NCI-H1930 (cell line): ENCODE data around the gene SLC26A8.
"Not testable (repeated sequence)": the region's sequence is repeated elsewhere in the genome, so short reads cannot be mapped to it uniquely, and the experiment has no call there.

Experiments used
- DNase-seq, 2 experiments: peaks; one replicate each; lab custom pipeline; 2025; lab: John Stamatoyannopoulos, UW

Gene SLC26A8

GRCh38 chr6:36050947-36051710 is 26.7 kb upstream of the SLC26A8 start:
- no peak for DNase-seq

GRCh38 chr6:36050305-36050704 is 25.9 kb upstream of the SLC26A8 start:
- DNase-seq = no peak

DNA sequence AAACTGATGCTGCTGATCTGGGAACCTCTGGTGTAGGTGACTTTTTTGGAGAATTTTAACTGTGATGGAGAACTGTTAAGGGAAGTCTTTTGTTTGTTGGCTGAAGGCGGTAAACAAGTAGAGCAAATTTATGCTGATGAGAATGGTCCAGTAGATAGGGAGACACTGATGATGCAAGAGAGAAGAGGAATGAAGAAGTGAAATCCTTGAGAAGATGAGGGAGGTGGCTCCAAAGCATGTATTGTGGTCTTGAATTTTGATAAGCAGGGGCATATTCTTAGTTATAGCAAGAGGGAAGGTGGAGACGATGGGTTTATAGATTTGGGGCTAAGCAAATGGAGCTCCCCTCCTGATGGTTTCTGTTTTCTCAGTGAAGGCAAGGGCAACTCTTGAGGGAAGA is 25.1 kb upstream of the SLC26A8 start:
- DNase-seq = no peak

DNA sequence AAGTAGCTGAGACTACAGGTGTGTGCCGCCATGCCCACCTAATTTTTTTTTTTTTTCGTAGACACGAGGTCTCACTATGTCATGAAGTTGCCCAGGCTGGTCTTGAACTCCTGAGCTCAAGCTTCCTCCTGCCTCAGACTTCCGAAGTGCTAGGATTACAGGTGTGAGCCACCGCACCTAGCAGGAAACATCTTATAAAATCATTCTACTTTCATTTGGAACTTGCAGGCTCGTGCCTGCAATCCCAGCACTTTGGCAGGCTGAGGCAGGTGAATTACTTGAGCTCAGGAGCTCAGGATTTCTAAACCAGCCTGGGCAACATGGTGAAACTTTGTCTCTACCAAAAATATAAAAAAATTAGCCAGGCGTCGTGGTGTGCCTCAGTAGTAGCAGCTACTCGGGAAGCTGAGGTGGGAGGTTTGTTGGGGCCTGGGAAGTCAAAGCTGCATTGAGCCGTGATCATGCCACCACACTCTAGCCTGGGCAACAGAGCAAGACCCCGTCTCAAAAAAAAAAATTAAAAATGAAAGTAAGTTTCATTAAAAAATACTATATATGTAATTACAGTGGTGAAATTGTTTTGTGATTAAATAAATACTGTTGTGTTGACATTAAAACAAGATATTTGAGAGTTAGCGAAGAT is 18.3 kb upstream of the SLC26A8 start:
- DNase-seq = no peak

- DNase-seq = no peak
Measured at GRCh38 chr6:36040958-36041357, 16.5 kb upstream of the SLC26A8 start.

- no peak for DNase-seq
Measured at GRCh38 chr6:36039112-36039511, 14.7 kb upstream of the SLC26A8 start.

DNA sequence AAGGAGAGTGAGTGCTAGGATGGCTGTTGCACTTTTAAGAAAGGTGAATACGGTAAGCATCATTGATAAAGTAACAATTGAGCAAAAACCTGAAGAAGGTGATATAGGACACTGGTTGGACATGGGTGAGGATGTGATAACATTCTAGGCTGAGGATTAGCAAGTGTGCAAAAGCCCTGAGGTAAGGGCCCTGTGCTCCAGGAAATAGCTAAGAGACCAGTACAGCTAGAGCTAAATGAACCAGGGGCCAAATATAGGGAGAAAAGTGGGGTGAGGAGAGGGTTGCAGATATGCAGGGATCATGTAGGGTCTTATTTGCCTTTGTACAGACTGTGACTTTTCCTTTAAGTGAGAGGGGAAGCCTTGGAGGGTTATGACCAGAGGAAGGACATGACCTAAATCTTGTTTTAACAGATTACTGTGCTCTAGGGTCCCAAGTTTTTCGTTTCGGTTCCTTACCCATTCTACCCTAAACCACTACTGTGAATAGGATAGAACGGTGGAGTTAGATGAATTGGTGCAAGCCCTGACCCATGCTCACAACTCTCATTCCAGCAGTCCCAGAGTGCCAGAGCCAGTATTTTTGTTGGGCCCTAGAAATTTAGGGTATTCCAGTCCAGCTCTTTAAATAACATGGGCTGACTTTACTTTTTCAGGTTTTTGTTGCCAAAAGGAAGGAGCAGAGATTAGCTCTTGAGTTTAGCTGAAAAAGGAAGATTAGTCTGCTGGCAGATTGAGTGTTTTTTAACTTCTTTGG is 13.9 kb upstream of the SLC26A8 start:
- no peak for DNase-seq

DNA sequence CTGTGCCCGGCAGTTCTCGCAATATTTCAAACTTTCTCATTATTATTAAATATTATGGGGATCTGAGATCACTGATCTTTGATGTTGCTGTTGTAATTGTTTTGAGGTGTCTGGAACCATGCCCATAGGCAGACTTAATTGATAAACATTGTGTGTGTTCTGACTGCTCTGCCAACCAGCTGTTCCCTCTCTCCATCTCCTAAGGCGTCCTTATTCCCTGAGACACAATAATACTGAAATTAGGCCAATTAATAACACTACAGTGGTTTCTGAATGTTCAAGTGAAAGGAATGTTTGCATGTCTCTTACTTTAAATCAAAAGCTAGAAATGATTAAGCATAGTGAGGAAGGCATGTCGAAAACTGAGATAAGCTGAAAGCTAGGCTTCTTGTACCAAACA is 10.8 kb upstream of the SLC26A8 start:
- no peak for DNase-seq

DNA sequence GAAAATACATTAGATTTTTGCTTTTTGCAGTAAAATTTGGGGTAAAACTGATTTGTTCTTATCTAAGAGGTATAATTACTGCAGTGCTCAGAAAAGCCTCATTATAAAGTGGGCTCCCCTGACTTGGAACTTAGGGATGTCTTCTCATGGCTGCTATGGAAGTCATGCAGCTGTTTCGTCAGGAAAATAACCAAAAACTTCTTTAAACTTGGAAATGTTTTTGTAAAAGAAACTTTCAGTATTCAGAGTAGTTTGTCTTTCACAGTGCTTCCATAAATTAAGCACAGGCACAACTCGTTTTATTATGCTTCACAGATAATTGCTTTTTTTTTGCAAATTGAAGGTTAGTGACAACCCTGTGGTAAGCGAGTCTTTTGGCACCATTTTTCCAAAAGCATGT is 10.0 kb upstream of the SLC26A8 start:
- DNase-seq = no peak

DNA sequence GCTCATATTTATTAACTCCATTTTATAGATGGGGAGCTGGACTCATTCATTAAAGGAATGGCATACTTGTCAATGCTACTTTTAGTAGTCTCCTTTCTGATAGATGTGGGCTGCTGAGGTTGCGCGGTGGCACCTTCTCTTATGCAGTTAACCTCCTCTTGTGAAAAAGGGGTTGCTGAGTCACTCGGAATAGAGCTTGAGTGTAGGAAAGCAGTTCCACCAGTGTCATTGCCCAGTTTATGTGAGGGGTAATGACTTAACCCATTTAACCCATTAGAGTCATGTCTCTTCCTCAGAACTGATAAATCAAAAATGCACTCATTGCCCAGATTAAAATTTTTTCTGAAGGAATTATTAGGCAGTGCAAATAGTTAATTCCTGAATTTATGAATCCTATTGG is 9.5 kb upstream of the SLC26A8 start:
- no peak for DNase-seq

- DNase-seq = not testable (repeated sequence)
Measured at GRCh38 chr6:36033144-36033543, 8.7 kb upstream of the SLC26A8 start.

- DNase-seq = no peak
Measured at GRCh38 chr6:36032261-36032660, 7.8 kb upstream of the SLC26A8 start.

DNA sequence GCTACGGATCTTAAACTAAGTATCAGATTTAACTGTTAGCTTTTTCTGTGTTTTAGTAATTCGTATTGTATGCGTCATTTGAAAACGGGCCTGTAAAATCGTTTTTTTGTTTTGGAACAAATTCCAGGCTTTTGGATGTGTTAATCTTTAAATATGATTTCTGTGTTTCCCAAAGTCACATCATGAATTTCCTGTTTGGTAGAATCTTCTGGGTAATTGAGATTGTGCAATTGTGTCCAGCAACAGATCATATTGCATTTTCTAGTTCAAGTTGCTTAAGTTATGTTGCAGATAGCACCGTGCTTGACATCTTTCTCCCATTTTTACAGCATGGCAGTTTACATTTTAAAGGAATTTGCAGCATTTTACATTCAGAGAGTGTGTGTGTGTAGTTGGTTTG is 5.0 kb upstream of the SLC26A8 start:
- no peak for DNase-seq

DNA sequence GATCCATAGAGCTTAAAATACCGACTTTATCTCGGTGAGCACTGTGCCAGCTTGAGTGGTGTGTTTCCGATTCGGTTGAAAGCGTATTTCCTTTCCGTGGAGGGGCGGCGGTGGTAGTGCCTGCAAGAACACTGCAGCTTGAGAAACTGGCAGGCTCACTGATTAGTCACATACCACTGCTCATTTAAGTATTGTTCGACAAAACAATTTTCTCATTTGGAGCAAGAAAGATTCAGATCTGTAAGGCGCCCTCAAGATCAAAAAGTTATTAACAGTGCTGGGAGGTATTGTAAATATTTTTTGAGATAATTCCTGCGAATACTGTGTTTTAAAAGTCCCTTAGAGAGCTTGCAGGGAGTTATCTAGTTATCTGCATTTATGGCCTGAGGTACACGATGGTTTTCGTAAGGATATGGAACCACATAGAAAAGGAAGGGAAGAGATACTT is 4.5 kb upstream of the SLC26A8 start:
- peak; percentile 1 to 17 for DNase-seq

DNA sequence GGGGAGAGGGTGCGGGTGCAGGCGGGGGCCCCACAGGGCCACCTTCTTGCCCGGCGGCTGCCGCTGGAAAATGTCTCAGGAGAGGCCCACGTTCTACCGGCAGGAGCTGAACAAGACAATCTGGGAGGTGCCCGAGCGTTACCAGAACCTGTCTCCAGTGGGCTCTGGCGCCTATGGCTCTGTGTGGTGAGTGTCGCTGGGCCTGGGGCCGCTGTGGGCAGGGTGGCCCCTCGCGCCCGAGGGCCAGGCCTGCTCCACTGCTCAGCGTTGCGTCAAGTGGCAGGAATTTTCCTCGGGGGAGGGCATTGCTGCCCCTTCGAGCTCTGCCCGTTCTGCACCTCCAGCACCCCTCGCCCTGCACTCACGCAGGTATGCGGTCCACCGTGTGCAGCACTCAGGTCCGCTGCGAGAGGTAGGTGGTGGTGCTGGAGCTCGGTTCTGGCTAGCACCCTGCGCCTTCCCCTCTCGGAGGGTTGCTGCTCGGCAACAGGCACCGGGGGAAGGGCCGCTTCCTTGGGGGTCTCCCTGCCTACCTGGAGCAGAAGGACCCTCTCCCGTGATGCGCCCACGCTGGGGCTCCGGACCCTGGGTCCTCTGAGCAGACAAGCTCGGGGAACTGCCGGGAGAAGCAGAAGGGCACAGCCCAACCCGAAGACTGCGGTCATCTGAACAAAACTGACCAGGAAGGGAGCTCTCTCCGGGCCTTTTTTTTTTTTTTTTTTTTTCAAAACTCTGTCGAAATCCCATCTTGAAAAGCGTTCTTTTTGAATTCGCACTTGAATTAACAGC is 3.8 kb upstream of the SLC26A8 start:
- peak; percentile 6 to 36 for DNase-seq

DNA sequence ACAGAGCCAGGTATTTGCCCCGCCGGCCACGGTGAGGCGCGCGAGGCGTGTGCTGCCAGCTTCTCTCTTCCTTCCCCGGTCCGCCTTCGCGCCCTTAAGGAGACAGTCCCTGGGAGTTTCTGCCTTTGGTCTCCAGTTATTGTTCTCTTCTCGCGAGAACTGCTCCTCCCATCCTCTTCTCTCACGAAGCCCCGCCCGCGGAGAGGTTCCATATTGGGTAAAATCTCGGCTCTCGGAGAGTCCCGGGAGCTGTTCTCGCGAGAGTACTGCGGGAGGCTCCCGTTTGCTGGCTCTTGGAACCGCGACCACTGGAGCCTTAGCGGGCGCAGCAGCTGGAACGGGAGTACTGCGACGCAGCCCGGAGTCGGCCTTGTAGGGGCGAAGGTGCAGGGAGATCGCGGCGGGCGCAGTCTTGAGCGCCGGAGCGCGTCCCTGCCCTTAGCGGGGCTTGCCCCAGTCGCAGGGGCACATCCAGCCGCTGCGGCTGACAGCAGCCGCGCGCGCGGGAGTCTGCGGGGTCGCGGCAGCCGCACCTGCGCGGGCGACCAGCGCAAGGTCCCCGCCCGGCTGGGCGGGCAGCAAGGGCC is 3.2 kb upstream of the SLC26A8 start, which contains the start of gene MAPK14:
Gene MAPK14, plus strand, starts transcription at position 308 of the 587 bp plus-strand sequence. CDS start 350 bp downstream, outside the sequence.
- DNase-seq = peak; percentile 99 to 100

- no peak for DNase-seq
Measured at GRCh38 chr6:36025932-36026327, 1.5 kb upstream of the SLC26A8 start.

- no peak for DNase-seq
Measured at GRCh38 chr6:36025260-36025931, 955 bp upstream of the SLC26A8 start.

DNA sequence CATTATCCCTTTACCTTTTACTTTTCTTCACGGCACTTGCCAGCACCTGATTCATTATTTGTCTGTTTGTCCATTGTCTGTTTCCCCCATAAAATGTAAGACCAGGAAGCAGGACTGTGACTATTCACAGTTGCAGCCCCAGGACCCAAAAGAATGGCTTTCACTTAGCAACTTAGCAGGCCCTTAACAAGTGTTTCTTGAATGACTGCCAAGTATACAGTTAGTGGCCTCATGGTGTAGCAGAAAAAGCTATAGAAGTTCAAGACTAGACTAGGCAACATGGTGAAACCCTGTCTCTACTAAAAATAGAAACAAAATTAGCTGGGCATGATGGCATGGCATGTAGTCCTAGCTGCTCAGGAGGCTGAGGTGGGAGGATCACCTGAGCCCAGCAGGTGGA is 4.3 kb downstream of the SLC26A8 start:
- DNase-seq = no peak

- no peak for DNase-seq
Measured at GRCh38 chr6:36019167-36019566, 5.3 kb downstream of the SLC26A8 start.

- no peak for DNase-seq
Measured at GRCh38 chr6:36018339-36018738, 6.1 kb downstream of the SLC26A8 start.
